Liver (tissue), 9 donors: ENCODE data around the gene CATSPERE. TPM values are rescaled to one million over a fixed set of nuclear protein-coding genes. Genes with fewer than 3 reads are reported as not detected.

Experiments
- DNase-seq: peaks from one replicate; pipeline ENCODE4 v3.0.0-alpha.2; 2017; ENCODE audit warnings: low spot score
- H3K27ac ChIP-seq, 2 donors: one replicate each; pipeline ENCODE4 v1.7.0; 2013; ENCODE audit warnings: inconsistent platforms in 2 of 2, low read length in 2 of 2, control low read depth in 1 of 2, low read depth in 1 of 2, mild to moderate bottlenecking in 1 of 2
- H3K27me3 ChIP-seq, 4 donors: one replicate each; pipeline versions ENCODE4 v1.6.1 to v1.7.0; 2013; ENCODE audit warnings: low read length in 3 of 4, inconsistent platforms in 1 of 4, mild to moderate bottlenecking in 1 of 4, moderate library complexity in 1 of 4; ENCODE audit not compliant: control insufficient read depth in 4 of 4, insufficient read depth in 4 of 4
- H3K36me3 ChIP-seq, 4 donors: one replicate each; pipeline versions ENCODE4 v1.6.1 to v1.7.0; 2013; ENCODE audit warnings: low read length in 3 of 4, mild to moderate bottlenecking in 3 of 4, low read depth in 1 of 4, moderate library complexity in 1 of 4; ENCODE audit not compliant: control insufficient read depth in 4 of 4, insufficient read depth in 3 of 4
- H3K4me1 ChIP-seq, 4 donors: one replicate each; pipeline versions ENCODE4 v1.6.1 to v1.7.0; 2013; ENCODE audit warnings: low read length in 3 of 4, mild to moderate bottlenecking in 3 of 4, moderate library complexity in 1 of 4; ENCODE audit not compliant: control insufficient read depth in 4 of 4, insufficient read depth in 4 of 4
- H3K4me3 ChIP-seq, 3 donors: one replicate each; pipeline versions ENCODE4 v1.6.1 to v1.7.0; 2013; ENCODE audit warnings: low read length in 3 of 3, control low read depth in 1 of 3, low read depth in 1 of 3, mild to moderate bottlenecking in 1 of 3
- H3K9ac ChIP-seq, 2 donors: one replicate each; pipeline ENCODE4 v1.7.0; 2013; ENCODE audit warnings: low read length in 2 of 2, mild to moderate bottlenecking in 2 of 2, moderate library complexity in 2 of 2, control low read depth in 1 of 2, low read depth in 1 of 2
- H3K9me3 ChIP-seq, 4 donors: one replicate each; pipeline versions ENCODE4 v1.6.1 to v1.7.0; 2013; ENCODE audit warnings: low read length in 3 of 4; ENCODE audit not compliant: control insufficient read depth in 4 of 4
- EGR1 ChIP-seq, 2 donors: IDR thresholded peaks; 2 replicates each; pipeline ENCODE4 v1.6.1; 2016 to 2018; ENCODE audit warnings: antibody characterized with exemption in 2 of 2, low read depth in 2 of 2
- FOXA1 ChIP-seq: IDR thresholded peaks from 2 replicates; pipeline ENCODE4 v1.6.1; 2016; ENCODE audit warnings: antibody characterized with exemption
- FOXA2 ChIP-seq: IDR thresholded peaks from 2 replicates; pipeline ENCODE4 v1.6.1; 2016; ENCODE audit warnings: antibody characterized with exemption
- GABPA ChIP-seq, 2 donors: IDR thresholded peaks in 1 of 2; conservative IDR thresholded peaks in 1 of 2; 2 replicates each; pipeline ENCODE4 v1.6.1; 2016; ENCODE audit warnings: antibody characterized with exemption in 2 of 2, mild to moderate bottlenecking in 1 of 2, moderate library complexity in 1 of 2
- HNF4A ChIP-seq, 2 donors: conservative IDR thresholded peaks; 2 replicates each; pipeline ENCODE4 v1.6.1; 2016; ENCODE audit warnings: antibody characterized with exemption in 2 of 2, mild to moderate bottlenecking in 2 of 2
- HNF4G ChIP-seq: IDR thresholded peaks from 2 replicates; pipeline ENCODE4 v1.6.1; 2016; ENCODE audit warnings: antibody characterized with exemption
- JUND ChIP-seq, 2 donors: IDR thresholded peaks; 2 replicates each; pipeline ENCODE4 v1.6.1; 2016; ENCODE audit warnings: antibody characterized with exemption in 2 of 2
- NR2F2 ChIP-seq: IDR thresholded peaks from 2 replicates; pipeline ENCODE4 v1.6.1; 2016; ENCODE audit warnings: antibody characterized with exemption
- RAD21 ChIP-seq, 2 donors: IDR thresholded peaks; 2 replicates each; pipeline ENCODE4 v1.6.1; 2016; ENCODE audit warnings: antibody characterized with exemption in 2 of 2, mild to moderate bottlenecking in 2 of 2
- RXRA ChIP-seq, 2 donors: IDR thresholded peaks; 2 replicates each; pipeline ENCODE4 v1.6.1; 2017 to 2018; ENCODE audit warnings: antibody characterized with exemption in 2 of 2, mild to moderate bottlenecking in 1 of 2
- SP1 ChIP-seq: IDR thresholded peaks from 2 replicates; pipeline ENCODE4 v1.6.1; 2018; ENCODE audit warnings: antibody characterized with exemption, mild to moderate bottlenecking
- TAF1 ChIP-seq: conservative IDR thresholded peaks from 2 replicates; pipeline ENCODE4 v1.6.1; 2016; ENCODE audit warnings: antibody characterized with exemption, mild to moderate bottlenecking
- YY1 ChIP-seq: IDR thresholded peaks from 2 replicates; pipeline ENCODE4 v1.6.1; 2016; ENCODE audit warnings: antibody characterized with exemption, mild to moderate bottlenecking
- WGBS: extraction: QIAGEN DNeasy Blood & Tissue Kit; methylation state at CpG from one replicate; pipeline ENCODE4 v1.1.7; 2013; 5-methylcytosine and 5-hydroxymethylcytosine counted together
- polyA plus RNA-seq, 2 donors: library from polyadenylated mRNA; stranded (reverse) in 1 of 2; unstranded in 1 of 2; fragments of 200-250 nt in 1 of 2; fragments of >200 nt in 1 of 2; fragmentation: Nextera tagmentation in 1 of 2; extraction: Ambion mirVana in 1 of 2; gene quantifications; one replicate each; pipeline versions ENCODE4 v1.2.1 to v1.2.3, GENCODE V29; 2013 to 2015
- total RNA-seq, 2 donors: library from RNA; depleted of rRNA; stranded (reverse); fragments of >200 nt; gene quantifications; one replicate each; pipeline ENCODE4 v1.2.3, GENCODE V29; 2014
- TF ChIP-seq, protein P1 (sequence below): IDR thresholded peaks from 2 replicates; pipeline ENCODE4 v1.6.1; 2016; ENCODE audit warnings: antibody characterized with exemption, mild to moderate bottlenecking
- TF ChIP-seq, protein P2 (sequence below): IDR thresholded peaks from 2 replicates; pipeline ENCODE4 v1.6.1; 2016; ENCODE audit warnings: antibody characterized with exemption
- TF ChIP-seq, protein P3 (sequence below): IDR thresholded peaks from 2 replicates; pipeline ENCODE4 v1.6.1; 2016; ENCODE audit warnings: antibody characterized with exemption
- TF ChIP-seq, protein P4 (sequence below): IDR thresholded peaks from 2 replicates; pipeline ENCODE4 v1.6.1; 2016; ENCODE audit warnings: antibody characterized with exemption
- TF ChIP-seq, protein P5 (sequence below): fragments of 150-350 bp; IDR thresholded peaks from 2 replicates; pipeline ENCODE4 v1.5.1; 2017; ENCODE audit warnings: improper control_type of control experiment, low read depth, low read length; ENCODE audit not compliant: missing input control
- donor health status: healthy.
- donor health status: healthy.
- donor health status: healthy.
- donor health status: healthy.
- donor health status: healthy.

Gene CATSPERE
- total and polyA plus RNA-seq, 4 donors: 0.15 to 0.79 (median 0.53) TPM

DNA sequence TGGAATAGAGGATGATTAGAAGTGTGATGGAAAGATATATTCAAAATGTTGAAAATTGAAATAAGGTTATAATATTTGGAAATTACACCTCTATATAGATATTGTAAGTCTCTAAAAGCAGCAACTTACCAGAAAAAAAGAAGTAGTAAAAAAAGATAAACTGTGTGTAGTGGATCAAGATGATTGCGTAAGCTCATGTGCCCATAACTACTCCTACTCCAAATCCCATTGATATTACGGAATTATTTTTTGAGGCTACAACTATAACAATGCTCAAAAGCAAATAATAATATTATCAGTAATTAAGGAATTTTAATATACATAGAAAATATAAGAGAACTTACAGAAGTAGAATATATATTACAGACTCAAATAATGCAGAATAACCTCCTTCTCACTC, 33.6 kb downstream of the CATSPERE start:
- no peak overlapping the region for H3K9ac ChIP-seq
- no peak overlapping the region for H3K27ac ChIP-seq
- H3K9me3 ChIP-seq: no peaks in the 10 kb centered on the region
- no peak for TF ChIP-seq HNF4A (conservative IDR thresholded peaks at IDR 0.05)
- TF ChIP-seq NR2F2: no peak
- TF ChIP-seq RAD21 (IDR thresholded peaks at IDR 0.05): no peak
- TF ChIP-seq SP1: no peak
- TF ChIP-seq, protein P1, sequence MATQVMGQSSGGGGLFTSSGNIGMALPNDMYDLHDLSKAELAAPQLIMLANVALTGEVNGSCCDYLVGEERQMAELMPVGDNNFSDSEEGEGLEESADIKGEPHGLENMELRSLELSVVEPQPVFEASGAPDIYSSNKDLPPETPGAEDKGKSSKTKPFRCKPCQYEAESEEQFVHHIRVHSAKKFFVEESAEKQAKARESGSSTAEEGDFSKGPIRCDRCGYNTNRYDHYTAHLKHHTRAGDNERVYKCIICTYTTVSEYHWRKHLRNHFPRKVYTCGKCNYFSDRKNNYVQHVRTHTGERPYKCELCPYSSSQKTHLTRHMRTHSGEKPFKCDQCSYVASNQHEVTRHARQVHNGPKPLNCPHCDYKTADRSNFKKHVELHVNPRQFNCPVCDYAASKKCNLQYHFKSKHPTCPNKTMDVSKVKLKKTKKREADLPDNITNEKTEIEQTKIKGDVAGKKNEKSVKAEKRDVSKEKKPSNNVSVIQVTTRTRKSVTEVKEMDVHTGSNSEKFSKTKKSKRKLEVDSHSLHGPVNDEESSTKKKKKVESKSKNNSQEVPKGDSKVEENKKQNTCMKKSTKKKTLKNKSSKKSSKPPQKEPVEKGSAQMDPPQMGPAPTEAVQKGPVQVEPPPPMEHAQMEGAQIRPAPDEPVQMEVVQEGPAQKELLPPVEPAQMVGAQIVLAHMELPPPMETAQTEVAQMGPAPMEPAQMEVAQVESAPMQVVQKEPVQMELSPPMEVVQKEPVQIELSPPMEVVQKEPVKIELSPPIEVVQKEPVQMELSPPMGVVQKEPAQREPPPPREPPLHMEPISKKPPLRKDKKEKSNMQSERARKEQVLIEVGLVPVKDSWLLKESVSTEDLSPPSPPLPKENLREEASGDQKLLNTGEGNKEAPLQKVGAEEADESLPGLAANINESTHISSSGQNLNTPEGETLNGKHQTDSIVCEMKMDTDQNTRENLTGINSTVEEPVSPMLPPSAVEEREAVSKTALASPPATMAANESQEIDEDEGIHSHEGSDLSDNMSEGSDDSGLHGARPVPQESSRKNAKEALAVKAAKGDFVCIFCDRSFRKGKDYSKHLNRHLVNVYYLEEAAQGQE: no peak
- TF ChIP-seq GABPA (IDR thresholded peaks at IDR 0.05 in 1 of 2, conservative IDR thresholded peaks at IDR 0.05 in 1 of 2): no peak
- TF ChIP-seq, protein P2, sequence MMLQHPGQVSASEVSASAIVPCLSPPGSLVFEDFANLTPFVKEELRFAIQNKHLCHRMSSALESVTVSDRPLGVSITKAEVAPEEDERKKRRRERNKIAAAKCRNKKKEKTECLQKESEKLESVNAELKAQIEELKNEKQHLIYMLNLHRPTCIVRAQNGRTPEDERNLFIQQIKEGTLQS: no peak
- TF ChIP-seq HNF4G: no peak
- no peak for TF ChIP-seq JUND (IDR thresholded peaks at IDR 0.05)
- H3K36me3 ChIP-seq: no peaks in the 10 kb centered on the region
- WGBS: 96% methylated on average over 2 of the region's 2 CpGs
- H3K4me1 ChIP-seq: no peaks in the 10 kb centered on the region
- no peak overlapping the region for H3K4me3 ChIP-seq
- no peaks in the 10 kb centered on the region for H3K27me3 ChIP-seq
- no peak for DNase-seq

DNA sequence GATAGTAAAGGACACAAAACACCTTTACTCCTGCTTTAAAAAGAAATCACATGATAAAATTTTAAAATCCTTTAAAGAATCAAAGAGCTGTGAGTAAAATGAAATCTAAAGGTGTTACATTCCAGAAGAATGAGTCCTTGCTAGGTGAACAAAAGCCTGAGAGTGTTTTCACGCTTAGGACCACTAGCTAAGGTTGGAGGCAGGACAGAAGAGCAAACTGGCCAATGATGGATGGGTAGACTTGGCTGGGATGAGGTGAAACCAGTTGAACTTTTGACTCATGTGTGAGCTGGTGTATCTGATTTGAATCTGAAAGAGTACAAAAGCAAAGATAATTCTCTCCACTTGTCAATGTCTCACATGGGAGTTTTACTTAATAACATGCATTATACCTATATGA, 35.1 kb downstream of the CATSPERE start:
- TF ChIP-seq, protein P1: no peak
- no peak for TF ChIP-seq HNF4A (conservative IDR thresholded peaks at IDR 0.05)
- TF ChIP-seq GABPA (IDR thresholded peaks at IDR 0.05 in 1 of 2, conservative IDR thresholded peaks at IDR 0.05 in 1 of 2): no peak
- TF ChIP-seq, protein P2: no peak
- TF ChIP-seq, protein P3, sequence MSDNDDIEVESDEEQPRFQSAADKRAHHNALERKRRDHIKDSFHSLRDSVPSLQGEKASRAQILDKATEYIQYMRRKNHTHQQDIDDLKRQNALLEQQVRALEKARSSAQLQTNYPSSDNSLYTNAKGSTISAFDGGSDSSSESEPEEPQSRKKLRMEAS: no peak
- TF ChIP-seq NR2F2: no peak
- TF ChIP-seq RXRA (IDR thresholded peaks at IDR 0.05): no peak
- TF ChIP-seq FOXA1: no peak
- no peak for TF ChIP-seq JUND (IDR thresholded peaks at IDR 0.05)
- TF ChIP-seq, protein P4, sequence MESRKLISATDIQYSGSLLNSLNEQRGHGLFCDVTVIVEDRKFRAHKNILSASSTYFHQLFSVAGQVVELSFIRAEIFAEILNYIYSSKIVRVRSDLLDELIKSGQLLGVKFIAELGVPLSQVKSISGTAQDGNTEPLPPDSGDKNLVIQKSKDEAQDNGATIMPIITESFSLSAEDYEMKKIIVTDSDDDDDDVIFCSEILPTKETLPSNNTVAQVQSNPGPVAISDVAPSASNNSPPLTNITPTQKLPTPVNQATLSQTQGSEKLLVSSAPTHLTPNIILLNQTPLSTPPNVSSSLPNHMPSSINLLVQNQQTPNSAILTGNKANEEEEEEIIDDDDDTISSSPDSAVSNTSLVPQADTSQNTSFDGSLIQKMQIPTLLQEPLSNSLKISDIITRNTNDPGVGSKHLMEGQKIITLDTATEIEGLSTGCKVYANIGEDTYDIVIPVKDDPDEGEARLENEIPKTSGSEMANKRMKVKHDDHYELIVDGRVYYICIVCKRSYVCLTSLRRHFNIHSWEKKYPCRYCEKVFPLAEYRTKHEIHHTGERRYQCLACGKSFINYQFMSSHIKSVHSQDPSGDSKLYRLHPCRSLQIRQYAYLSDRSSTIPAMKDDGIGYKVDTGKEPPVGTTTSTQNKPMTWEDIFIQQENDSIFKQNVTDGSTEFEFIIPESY: no peak
- TF ChIP-seq EGR1 (IDR thresholded peaks at IDR 0.05; ENCODE audit: low read depth in 2 of 2): no peak
- TF ChIP-seq, protein P5, sequence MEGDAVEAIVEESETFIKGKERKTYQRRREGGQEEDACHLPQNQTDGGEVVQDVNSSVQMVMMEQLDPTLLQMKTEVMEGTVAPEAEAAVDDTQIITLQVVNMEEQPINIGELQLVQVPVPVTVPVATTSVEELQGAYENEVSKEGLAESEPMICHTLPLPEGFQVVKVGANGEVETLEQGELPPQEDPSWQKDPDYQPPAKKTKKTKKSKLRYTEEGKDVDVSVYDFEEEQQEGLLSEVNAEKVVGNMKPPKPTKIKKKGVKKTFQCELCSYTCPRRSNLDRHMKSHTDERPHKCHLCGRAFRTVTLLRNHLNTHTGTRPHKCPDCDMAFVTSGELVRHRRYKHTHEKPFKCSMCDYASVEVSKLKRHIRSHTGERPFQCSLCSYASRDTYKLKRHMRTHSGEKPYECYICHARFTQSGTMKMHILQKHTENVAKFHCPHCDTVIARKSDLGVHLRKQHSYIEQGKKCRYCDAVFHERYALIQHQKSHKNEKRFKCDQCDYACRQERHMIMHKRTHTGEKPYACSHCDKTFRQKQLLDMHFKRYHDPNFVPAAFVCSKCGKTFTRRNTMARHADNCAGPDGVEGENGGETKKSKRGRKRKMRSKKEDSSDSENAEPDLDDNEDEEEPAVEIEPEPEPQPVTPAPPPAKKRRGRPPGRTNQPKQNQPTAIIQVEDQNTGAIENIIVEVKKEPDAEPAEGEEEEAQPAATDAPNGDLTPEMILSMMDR: no peak
- no peak for TF ChIP-seq TAF1
- TF ChIP-seq YY1: no peak
- TF ChIP-seq SP1: no peak
- no peak for TF ChIP-seq FOXA2
- no peak for TF ChIP-seq HNF4G
- H3K9ac ChIP-seq: no peak overlapping the region
- no peaks in the 10 kb centered on the region for H3K36me3 ChIP-seq
- no peak overlapping the region for H3K27ac ChIP-seq
- no peaks in the 10 kb centered on the region for H3K4me1 ChIP-seq
- no peak overlapping the region for H3K4me3 ChIP-seq
- no peaks in the 10 kb centered on the region for H3K9me3 ChIP-seq
- WGBS: 97% methylated on average over 1 of the region's 1 CpG
- H3K27me3 ChIP-seq: no peaks in the 10 kb centered on the region
- no peak for DNase-seq
